C1 segment of cervical spinal cord (tissue), 14 donors: Measurements from ENCODE around the gene CCT3.

ENCODE experiments used
- DNase-seq, 14 donors: peaks; one replicate each; lab custom pipeline; 2025; lab: John Stamatoyannopoulos, UW

CCT3 gene

GRCh38 chr1:156282479-156283222 is 55.4 kb downstream of the CCT3 start, which contains the start of gene SMG5:
Gene SMG5, minus strand, starts transcription at chr1:156282825. Its CDS starts 145 bp downstream, at chr1:156282680.
- peak; percentile 52 to 95 (median 89) for DNase-seq

- DNase-seq, result peak in 2 of 14 donors; percentile 61
These were observed 56.2 kb downstream of the CCT3 start for GRCh38 chr1:156281693-156282478.

- DNase-seq, result no peak
These were observed 56.8 kb downstream of the CCT3 start for GRCh38 chr1:156281281-156281680.

- DNase-seq, result no peak
These were observed 58.3 kb downstream of the CCT3 start for GRCh38 chr1:156279837-156280236.

- DNase-seq, result no peak
These were observed 61.1 kb downstream of the CCT3 start for GRCh38 chr1:156276966-156277381.

GRCh38 chr1:156276532-156276931 is 61.6 kb downstream of the CCT3 start:
- no peak for DNase-seq

- no peak for DNase-seq
These were observed 67.8 kb downstream of the CCT3 start for GRCh38 chr1:156270314-156270713.

GRCh38 chr1:156268336-156268735 is 69.8 kb downstream of the CCT3 start:
- DNase-seq, result no peak

- DNase-seq, result no peak
These were observed 72.0 kb downstream of the CCT3 start for GRCh38 chr1:156266051-156266450.

- DNase-seq, result no peak
These were observed 74.8 kb downstream of the CCT3 start for GRCh38 chr1:156263288-156263655.

GRCh38 chr1:156262461-156263287 is 75.4 kb downstream of the CCT3 start:
- DNase-seq, result no peak

GRCh38 chr1:156260896-156261295 is 77.2 kb downstream of the CCT3 start:
- peak in 8 of 14 donors; percentile 12 to 69 (median 38) for DNase-seq

- peak in 6 of 14 donors; percentile 19 to 48 (median 26) for DNase-seq
These were observed 78.3 kb downstream of the CCT3 start for GRCh38 chr1:156259805-156260204.
